ENCODE data around the gene HOXB9.

GRCh38 chr17:48593126-48593829 lies 32.9 kb downstream of the HOXB9 start, which contains the start of gene HOXB5:
- no peak for TF ChIP-seq CTCF (IDR thresholded peaks at IDR 0.05; ENCODE audit: low read length)
- no peak for TF ChIP-seq EZH2 (IDR thresholded peaks at IDR 0.05; ENCODE audit: borderline replicate concordance, low read length)

Data from OCI-LY1 (cell line).